MM.1S (cell line): Measurements from ENCODE around the gene FHOD1.

Experiments
- EZH2 ChIP-seq: fragments of 300-600 bp; sonication (generic); optimal IDR thresholded peaks from 2 replicates; pipeline ENCODE3; 2017; ENCODE audit warnings: low read depth, mild to moderate bottlenecking, antibody characterized with exemption, low read length, mixed read lengths
- EZH2phosphoT487 ChIP-seq: fragments of 300-600 bp; sonication (generic); IDR thresholded peaks from 2 replicates; pipeline ENCODE4 v1.6.1; 2018; ENCODE audit warnings: antibody characterized with exemption, low read length
- TF ChIP-seq, protein P1 (sequence below): fragments of 300-600 bp; sonication (generic); IDR thresholded peaks from 2 replicates; pipeline ENCODE4 v1.5.1; 2016; ENCODE audit warnings: antibody characterized with exemption, low read length, mixed read lengths

DNA sequence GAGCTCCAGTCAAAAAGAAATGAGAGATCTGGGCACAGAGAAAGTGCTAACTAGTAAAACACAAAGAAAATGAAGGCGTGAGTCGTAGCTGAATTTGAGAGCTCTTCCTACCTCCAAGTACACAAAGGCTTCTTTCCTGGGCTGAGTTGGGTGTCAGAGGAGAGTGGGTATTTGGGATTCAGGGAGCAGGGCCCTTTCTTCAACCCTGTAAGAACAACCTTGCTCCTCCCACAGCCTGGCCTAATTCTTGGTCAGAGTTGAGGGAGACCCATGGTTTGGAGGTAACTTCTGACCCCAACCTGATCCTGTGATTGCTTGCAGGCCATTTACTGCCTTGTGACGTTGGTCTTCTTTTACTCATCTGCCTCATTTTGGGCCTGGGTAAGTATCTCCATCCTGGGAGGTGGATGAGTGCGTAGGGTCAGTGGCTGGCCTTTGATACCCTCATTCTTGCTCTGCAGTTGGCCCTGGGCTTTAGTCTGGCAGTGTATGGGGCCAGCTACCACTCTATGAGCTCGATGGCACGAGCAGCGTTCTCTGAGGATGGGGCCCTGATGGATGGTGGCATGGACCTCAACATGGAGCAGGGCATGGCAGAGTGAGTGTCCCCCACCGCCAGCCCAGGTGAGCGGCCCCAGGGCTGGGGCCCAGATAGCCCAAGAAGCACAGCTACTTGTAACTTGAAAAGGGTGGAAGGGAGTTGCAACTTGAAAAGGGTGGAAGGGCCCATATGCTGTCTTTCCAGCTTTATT is 19.1 kb downstream of the FHOD1 start:
- TF ChIP-seq, protein P1, sequence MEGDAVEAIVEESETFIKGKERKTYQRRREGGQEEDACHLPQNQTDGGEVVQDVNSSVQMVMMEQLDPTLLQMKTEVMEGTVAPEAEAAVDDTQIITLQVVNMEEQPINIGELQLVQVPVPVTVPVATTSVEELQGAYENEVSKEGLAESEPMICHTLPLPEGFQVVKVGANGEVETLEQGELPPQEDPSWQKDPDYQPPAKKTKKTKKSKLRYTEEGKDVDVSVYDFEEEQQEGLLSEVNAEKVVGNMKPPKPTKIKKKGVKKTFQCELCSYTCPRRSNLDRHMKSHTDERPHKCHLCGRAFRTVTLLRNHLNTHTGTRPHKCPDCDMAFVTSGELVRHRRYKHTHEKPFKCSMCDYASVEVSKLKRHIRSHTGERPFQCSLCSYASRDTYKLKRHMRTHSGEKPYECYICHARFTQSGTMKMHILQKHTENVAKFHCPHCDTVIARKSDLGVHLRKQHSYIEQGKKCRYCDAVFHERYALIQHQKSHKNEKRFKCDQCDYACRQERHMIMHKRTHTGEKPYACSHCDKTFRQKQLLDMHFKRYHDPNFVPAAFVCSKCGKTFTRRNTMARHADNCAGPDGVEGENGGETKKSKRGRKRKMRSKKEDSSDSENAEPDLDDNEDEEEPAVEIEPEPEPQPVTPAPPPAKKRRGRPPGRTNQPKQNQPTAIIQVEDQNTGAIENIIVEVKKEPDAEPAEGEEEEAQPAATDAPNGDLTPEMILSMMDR = no peak
- TF ChIP-seq EZH2 = no peak
- TF ChIP-seq EZH2phosphoT487 = no peak
